Adrenal gland (tissue), 5 donors: ENCODE data around the gene PLEKHH1.
"Not testable (repeated sequence)": the region's sequence is repeated elsewhere in the genome, so short reads cannot be mapped to it uniquely, and the experiment has no call there.

Source experiments
- CTCF ChIP-seq, 6 experiments: fragments of 450-650 bp in 4 of 6; fragments of 200-600 bp in 2 of 6; sonication (generic) in 1 of 6; IDR thresholded peaks; 1 replicate in 5 of 6; 2 replicates in 1 of 6; pipeline versions ENCODE4 v1.5.1 to v1.8.0; 2016 to 2021; ENCODE audit warnings: antibody characterized with exemption in 6 of 6, mild to moderate bottlenecking in 2 of 6, moderate library complexity in 1 of 6
- POLR2A ChIP-seq, 2 donors: fragments of 450-650 bp; IDR thresholded peaks; one replicate each; pipeline ENCODE4 v1.6.1; 2017; ENCODE audit warnings: antibody characterized with exemption in 2 of 2, mild to moderate bottlenecking in 2 of 2, moderate library complexity in 1 of 2
- donor health status: DM: no; HTN: no; CAD: no.

GRCh38 chr14:67600562-67600974 is 67.5 kb downstream of the PLEKHH1 start:
- TF ChIP-seq CTCF, POLR2A (IDR thresholded peaks at IDR 0.05): not testable (repeated sequence)
